Measurements from ENCODE around the gene YTHDC2.

GRCh38 chr5:113512341-113512740 lies 1.2 kb upstream of the YTHDC2 start:
- TF ChIP-seq SALL2 (CRISPR knock-in tag; IDR thresholded peaks at IDR 0.05) (no peak), ARNT (IDR thresholded peaks at IDR 0.05) (no peak), ZFP82 (CRISPR knock-in tag; IDR thresholded peaks at IDR 0.05; ENCODE audit: borderline replicate concordance) (no peak), USF2 (IDR thresholded peaks at IDR 0.05; ENCODE audit: low read depth, low read length) (no peak), USF2 (CRISPR knock-in tag; IDR thresholded peaks at IDR 0.05; ENCODE audit: borderline replicate concordance) (no peak), CTCF (CRISPR knock-in tag; IDR thresholded peaks at IDR 0.05) (no peak), MYPOP (CRISPR knock-in tag; IDR thresholded peaks at IDR 0.05) (no peak), SIN3A (IDR thresholded peaks at IDR 0.05; ENCODE audit: borderline replicate concordance, low read depth, low read length) (no peak), ARHGAP35 (CRISPR knock-in tag; IDR thresholded peaks at IDR 0.05; ENCODE audit: borderline replicate concordance) (no peak), ZBTB1 (CRISPR knock-in tag; IDR thresholded peaks at IDR 0.05; ENCODE audit: borderline replicate concordance) (no peak), U2AF2 (IDR thresholded peaks at IDR 0.05; ENCODE audit: low read depth, low read length) (no peak), ZNF530 (CRISPR knock-in tag; IDR thresholded peaks at IDR 0.05; ENCODE audit: low read depth) (no peak)

Measured in HepG2 (cell line).